ENCODE data around the gene PMVK.

GRCh38 chr1:154886281-154887015, 50.1 kb downstream of the PMVK start:
- no peak for TF ChIP-seq POLR2A (IDR thresholded peaks at IDR 0.05; ENCODE audit: extremely low read depth, insufficient read length)
- TF ChIP-seq, protein P1, sequence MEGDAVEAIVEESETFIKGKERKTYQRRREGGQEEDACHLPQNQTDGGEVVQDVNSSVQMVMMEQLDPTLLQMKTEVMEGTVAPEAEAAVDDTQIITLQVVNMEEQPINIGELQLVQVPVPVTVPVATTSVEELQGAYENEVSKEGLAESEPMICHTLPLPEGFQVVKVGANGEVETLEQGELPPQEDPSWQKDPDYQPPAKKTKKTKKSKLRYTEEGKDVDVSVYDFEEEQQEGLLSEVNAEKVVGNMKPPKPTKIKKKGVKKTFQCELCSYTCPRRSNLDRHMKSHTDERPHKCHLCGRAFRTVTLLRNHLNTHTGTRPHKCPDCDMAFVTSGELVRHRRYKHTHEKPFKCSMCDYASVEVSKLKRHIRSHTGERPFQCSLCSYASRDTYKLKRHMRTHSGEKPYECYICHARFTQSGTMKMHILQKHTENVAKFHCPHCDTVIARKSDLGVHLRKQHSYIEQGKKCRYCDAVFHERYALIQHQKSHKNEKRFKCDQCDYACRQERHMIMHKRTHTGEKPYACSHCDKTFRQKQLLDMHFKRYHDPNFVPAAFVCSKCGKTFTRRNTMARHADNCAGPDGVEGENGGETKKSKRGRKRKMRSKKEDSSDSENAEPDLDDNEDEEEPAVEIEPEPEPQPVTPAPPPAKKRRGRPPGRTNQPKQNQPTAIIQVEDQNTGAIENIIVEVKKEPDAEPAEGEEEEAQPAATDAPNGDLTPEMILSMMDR (IDR thresholded peaks at IDR 0.05; ENCODE audit: low read depth, low read length): no peak
